GM06990 (cell line): Measurements from ENCODE around the gene RPRD1A.

Source experiments
- DNase-seq: peaks from one replicate; pipeline ENCODE4 v3.0.0-alpha.2; 2011; ENCODE audit not compliant: insufficient read length; ENCODE audit errors: extremely low read depth
- H3K27me3 ChIP-seq: replicated peaks from 2 replicates; pipeline ENCODE4 v1.6.0; 2011; ENCODE audit warnings: low read length; ENCODE audit not compliant: control insufficient read depth, insufficient read depth
- H3K36me3 ChIP-seq: 2 replicates; pipeline ENCODE4 v1.5.1; 2011; ENCODE audit warnings: low read length; ENCODE audit not compliant: control insufficient read depth, insufficient read depth
- H3K4me3 ChIP-seq: replicated peaks from 2 replicates; pipeline ENCODE4 v1.5.1; 2011; ENCODE audit warnings: low read depth, mild to moderate bottlenecking, control low read depth, low read length
- CTCF ChIP-seq: IDR thresholded peaks from 2 replicates; pipeline ENCODE4 v1.5.1; 2011; ENCODE audit warnings: low read length, control low read depth, mild to moderate bottlenecking, inconsistent platforms; ENCODE audit not compliant: insufficient read depth, poor library complexity, severe bottlenecking

RPRD1A gene

GRCh38 chr18:36108601-36109000, 41.2 kb upstream of the RPRD1A start:
- no peak for TF ChIP-seq CTCF

GRCh38 chr18:36108196-36108595, 40.8 kb upstream of the RPRD1A start:
- DNase-seq = no peak
- Histone ChIP-seq H3K4me3 (no peak overlapping the region), H3K36me3 (no peaks in the 10 kb centered on the region; the same call in 1 of the 2 replicates), H3K27me3 (no peaks in the 10 kb centered on the region)
- no peak for TF ChIP-seq CTCF

More at GRCh38 chr18:36108601-36109000, 41.2 kb upstream of the RPRD1A start:
- H3K27me3 ChIP-seq = no peaks in the 10 kb centered on the region
- H3K36me3 ChIP-seq = peaks cover 2% of the 10 kb centered on the region
- no peak for DNase-seq
- no peak overlapping the region for H3K4me3 ChIP-seq

- no peak for DNase-seq
- TF ChIP-seq CTCF = no peak
- Histone ChIP-seq H3K27me3 (no peaks in the 10 kb centered on the region), H3K4me3 (no peak overlapping the region), H3K36me3 (no peaks in the 10 kb centered on the region; the same call in 1 of the 2 replicates)
These were observed 40.1 kb upstream of the RPRD1A start for GRCh38 chr18:36107477-36107876.

- H3K4me3 ChIP-seq = no peak overlapping the region
- H3K36me3 ChIP-seq = no peaks in the 10 kb centered on the region
- no peak for DNase-seq
- no peaks in the 10 kb centered on the region for H3K27me3 ChIP-seq
- no peak for TF ChIP-seq CTCF
These were observed 37.4 kb upstream of the RPRD1A start for GRCh38 chr18:36104749-36105148.

GRCh38 chr18:36101943-36102342, 34.6 kb upstream of the RPRD1A start:
- DNase-seq = no peak
- Histone ChIP-seq H3K36me3 (no peaks in the 10 kb centered on the region), H3K4me3 (no peak overlapping the region), H3K27me3 (no peaks in the 10 kb centered on the region)
- TF ChIP-seq CTCF = no peak

- DNase-seq = no peak
- Histone ChIP-seq H3K27me3 (no peaks in the 10 kb centered on the region), H3K4me3 (no peak overlapping the region), H3K36me3 (no peaks in the 10 kb centered on the region)
- no peak for TF ChIP-seq CTCF
These were observed 32.0 kb upstream of the RPRD1A start for GRCh38 chr18:36099311-36099710.
